ENCODE results near the gene JMJD8.

JMJD8 gene

GRCh38 chr16:718389-718788 lies 34.3 kb upstream of the JMJD8 start:
- no peaks in the 10 kb centered on the region for H3K79me2 ChIP-seq (ENCODE audit: insufficient read depth, low read length)
- TF ChIP-seq, protein P1, sequence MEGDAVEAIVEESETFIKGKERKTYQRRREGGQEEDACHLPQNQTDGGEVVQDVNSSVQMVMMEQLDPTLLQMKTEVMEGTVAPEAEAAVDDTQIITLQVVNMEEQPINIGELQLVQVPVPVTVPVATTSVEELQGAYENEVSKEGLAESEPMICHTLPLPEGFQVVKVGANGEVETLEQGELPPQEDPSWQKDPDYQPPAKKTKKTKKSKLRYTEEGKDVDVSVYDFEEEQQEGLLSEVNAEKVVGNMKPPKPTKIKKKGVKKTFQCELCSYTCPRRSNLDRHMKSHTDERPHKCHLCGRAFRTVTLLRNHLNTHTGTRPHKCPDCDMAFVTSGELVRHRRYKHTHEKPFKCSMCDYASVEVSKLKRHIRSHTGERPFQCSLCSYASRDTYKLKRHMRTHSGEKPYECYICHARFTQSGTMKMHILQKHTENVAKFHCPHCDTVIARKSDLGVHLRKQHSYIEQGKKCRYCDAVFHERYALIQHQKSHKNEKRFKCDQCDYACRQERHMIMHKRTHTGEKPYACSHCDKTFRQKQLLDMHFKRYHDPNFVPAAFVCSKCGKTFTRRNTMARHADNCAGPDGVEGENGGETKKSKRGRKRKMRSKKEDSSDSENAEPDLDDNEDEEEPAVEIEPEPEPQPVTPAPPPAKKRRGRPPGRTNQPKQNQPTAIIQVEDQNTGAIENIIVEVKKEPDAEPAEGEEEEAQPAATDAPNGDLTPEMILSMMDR (IDR thresholded peaks at IDR 0.05; ENCODE audit: insufficient read depth, low read length, poor library complexity, severe bottlenecking), result no peak
- TF ChIP-seq EZH2phosphoT487 (conservative IDR thresholded peaks at IDR 0.05; ENCODE audit: low read length), result no peak
- H3K36me3 ChIP-seq (ENCODE audit: low read length), result no peaks in the 10 kb centered on the region
- H3K9ac ChIP-seq (ENCODE audit: low read length), result no peak overlapping the region
- no peak overlapping the region for H3K4me3 ChIP-seq (ENCODE audit: insufficient read depth, low read length, poor library complexity, severe bottlenecking)
- H3K9me2 ChIP-seq (replicated peaks; ENCODE audit: insufficient read depth, low read length), result no peaks in the 10 kb centered on the region
- H3K27ac ChIP-seq (ENCODE audit: low read depth, low read length), result no peak overlapping the region
- no peaks in the 10 kb centered on the region for H3K9me3 ChIP-seq (ENCODE audit: insufficient read depth, low read length)
- H3F3A ChIP-seq (ENCODE audit: insufficient read depth), result 0 out of 2 replicates have a peak, but pooled peaks cover 3% of the 10 kb centered on the region
- H3K4me2 ChIP-seq (ENCODE audit: low read depth, low read length, poor library complexity, severe bottlenecking), result no peak overlapping the region
- no peak overlapping the region for H2AFZ ChIP-seq (ENCODE audit: low read depth, low read length, severe bottlenecking)
- no peaks in the 10 kb centered on the region for H3K27me3 ChIP-seq (ENCODE audit: low read length)
- no peaks in the 10 kb centered on the region; the same call in 1 of the 2 replicates for H4K20me1 ChIP-seq (ENCODE audit: low read depth, low read length)

DNA sequence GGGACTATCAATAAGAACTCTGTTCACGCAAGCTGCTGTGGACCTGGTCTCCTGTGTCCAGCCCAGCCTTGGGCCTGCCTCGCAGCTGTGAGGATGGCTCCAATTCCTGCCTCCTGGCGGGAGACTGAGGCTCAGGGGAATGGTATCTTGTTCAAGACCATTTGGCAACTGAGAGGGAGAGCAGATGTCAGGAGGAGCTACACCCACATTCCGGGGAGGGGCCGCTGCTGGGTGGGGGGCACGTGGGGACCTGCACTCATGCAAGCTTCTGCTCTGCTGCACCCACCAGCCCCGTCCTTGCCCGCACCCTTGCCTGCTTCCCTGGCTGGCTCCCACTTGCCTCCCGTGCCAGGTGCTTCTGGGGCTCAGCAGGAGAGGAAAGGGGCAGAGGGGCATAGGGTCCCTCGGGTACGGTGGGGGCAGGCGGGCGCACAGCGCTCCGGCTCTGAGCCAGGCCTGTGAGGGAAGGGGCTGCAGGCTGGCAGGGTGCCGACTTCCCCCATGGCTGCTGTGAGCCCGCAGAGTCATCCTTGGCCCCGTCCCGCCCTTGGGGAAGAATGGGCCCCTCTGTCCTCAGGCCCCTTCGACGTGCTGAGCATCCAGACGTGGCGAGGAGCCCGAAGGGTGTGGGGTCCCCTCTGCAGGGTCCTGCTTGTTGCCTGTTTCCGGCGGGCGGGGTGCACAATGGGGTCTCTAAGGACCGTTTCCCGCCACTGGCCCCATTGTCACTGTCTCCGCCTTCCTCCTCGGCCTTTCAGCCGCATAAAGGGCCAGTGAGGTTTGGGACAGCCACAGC lies 33.5 kb upstream of the JMJD8 start:
- Histone ChIP-seq H3K4me2 (ENCODE audit: low read depth, low read length, poor library complexity, severe bottlenecking) (no peak overlapping the region), H3K36me3 (ENCODE audit: low read length) (no peaks in the 10 kb centered on the region), H3F3A (ENCODE audit: insufficient read depth) (0 out of 2 replicates have a peak, but pooled peaks cover 3% of the 10 kb centered on the region), H3K27ac (ENCODE audit: low read depth, low read length) (no peak overlapping the region), H3K9ac (ENCODE audit: low read length) (no peak overlapping the region), H3K9me2 (replicated peaks; ENCODE audit: insufficient read depth, low read length) (no peaks in the 10 kb centered on the region), H4K20me1 (ENCODE audit: low read depth, low read length) (no peaks in the 10 kb centered on the region; the same call in 1 of the 2 replicates), H2AFZ (ENCODE audit: low read depth, low read length, severe bottlenecking) (no peak overlapping the region), H3K4me3 (ENCODE audit: insufficient read depth, low read length, poor library complexity, severe bottlenecking) (no peak overlapping the region), H3K27me3 (ENCODE audit: low read length) (no peaks in the 10 kb centered on the region), H3K79me2 (ENCODE audit: insufficient read depth, low read length) (no peaks in the 10 kb centered on the region), H3K9me3 (ENCODE audit: insufficient read depth, low read length) (no peaks in the 10 kb centered on the region)
- TF ChIP-seq, protein P1 (IDR thresholded peaks at IDR 0.05; ENCODE audit: insufficient read depth, low read length, poor library complexity, severe bottlenecking), result no peak
- TF ChIP-seq EZH2phosphoT487 (conservative IDR thresholded peaks at IDR 0.05; ENCODE audit: low read length), result no peak

GRCh38 chr16:716768-717325 lies 32.7 kb upstream of the JMJD8 start:
- H3K9me2 ChIP-seq (replicated peaks; ENCODE audit: insufficient read depth, low read length), result no peaks in the 10 kb centered on the region
- H3K9me3 ChIP-seq (ENCODE audit: insufficient read depth, low read length), result no peaks in the 10 kb centered on the region
- H3K4me2 ChIP-seq (ENCODE audit: low read depth, low read length, poor library complexity, severe bottlenecking), result no peak overlapping the region
- H3K79me2 ChIP-seq (ENCODE audit: insufficient read depth, low read length), result no peaks in the 10 kb centered on the region
- no peak overlapping the region for H3K9ac ChIP-seq (ENCODE audit: low read length)
- no peak for TF ChIP-seq EZH2phosphoT487 (conservative IDR thresholded peaks at IDR 0.05; ENCODE audit: low read length)
- TF ChIP-seq, protein P1 (IDR thresholded peaks at IDR 0.05; ENCODE audit: insufficient read depth, low read length, poor library complexity, severe bottlenecking), result no peak
- H2AFZ ChIP-seq (ENCODE audit: low read depth, low read length, severe bottlenecking), result no peak overlapping the region
- no peaks in the 10 kb centered on the region for H3K27me3 ChIP-seq (ENCODE audit: low read length)
- no peaks in the 10 kb centered on the region for H3K36me3 ChIP-seq (ENCODE audit: low read length)
- no peak overlapping the region for H3K27ac ChIP-seq (ENCODE audit: low read depth, low read length)
- H4K20me1 ChIP-seq (ENCODE audit: low read depth, low read length), result no peaks in the 10 kb centered on the region; the same call in 1 of the 2 replicates
- 0 out of 2 replicates have a peak, but pooled peaks cover 3% of the 10 kb centered on the region for H3F3A ChIP-seq (ENCODE audit: insufficient read depth)
- no peak overlapping the region for H3K4me3 ChIP-seq (ENCODE audit: insufficient read depth, low read length, poor library complexity, severe bottlenecking)

Data from SU-DHL-6 (cell line).